Fibroblast of pulmonary artery (primary cell): ENCODE measurements around the gene CENPA.

Experiments used
- DNase-seq: peaks from one replicate; pipeline ENCODE4 v3.0.0-alpha.2; 2010; ENCODE audit warnings: low read depth
- H3K4me3 ChIP-seq: replicated peaks from 2 replicates; pipeline ENCODE4 v1.5.1; 2011; ENCODE audit warnings: low read depth, mild to moderate bottlenecking, control low read depth, low read length, moderate library complexity
- TF ChIP-seq, protein P1 (sequence below): IDR thresholded peaks from 2 replicates; pipeline ENCODE4 v1.5.1; 2011; ENCODE audit warnings: mild to moderate bottlenecking, control low read depth, low read length, inconsistent platforms; ENCODE audit errors: missing control alignments

The CENPA gene

DNA sequence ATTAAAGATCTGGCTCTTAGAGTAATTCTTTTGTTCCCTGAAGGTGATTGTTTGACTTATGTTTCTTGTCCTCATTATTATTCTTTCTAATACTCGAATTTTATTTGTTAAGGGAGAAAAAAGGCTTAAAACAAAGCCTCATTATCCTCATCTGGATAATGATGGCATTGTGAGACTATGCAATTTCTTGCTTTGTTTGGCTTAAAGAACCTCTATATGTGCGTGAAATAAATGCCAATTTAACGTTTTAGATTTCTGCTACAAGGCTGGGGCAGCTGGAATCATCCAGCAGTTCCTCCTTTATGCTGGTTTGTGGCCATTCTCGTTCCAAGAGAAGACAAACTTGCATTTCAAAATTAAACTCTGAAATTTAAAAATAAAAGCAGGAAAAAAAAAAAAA is 57.2 kb downstream of the CENPA start:
- DNase-seq: no peak
- H3K4me3 ChIP-seq: no peak overlapping the region
- TF ChIP-seq, protein P1, sequence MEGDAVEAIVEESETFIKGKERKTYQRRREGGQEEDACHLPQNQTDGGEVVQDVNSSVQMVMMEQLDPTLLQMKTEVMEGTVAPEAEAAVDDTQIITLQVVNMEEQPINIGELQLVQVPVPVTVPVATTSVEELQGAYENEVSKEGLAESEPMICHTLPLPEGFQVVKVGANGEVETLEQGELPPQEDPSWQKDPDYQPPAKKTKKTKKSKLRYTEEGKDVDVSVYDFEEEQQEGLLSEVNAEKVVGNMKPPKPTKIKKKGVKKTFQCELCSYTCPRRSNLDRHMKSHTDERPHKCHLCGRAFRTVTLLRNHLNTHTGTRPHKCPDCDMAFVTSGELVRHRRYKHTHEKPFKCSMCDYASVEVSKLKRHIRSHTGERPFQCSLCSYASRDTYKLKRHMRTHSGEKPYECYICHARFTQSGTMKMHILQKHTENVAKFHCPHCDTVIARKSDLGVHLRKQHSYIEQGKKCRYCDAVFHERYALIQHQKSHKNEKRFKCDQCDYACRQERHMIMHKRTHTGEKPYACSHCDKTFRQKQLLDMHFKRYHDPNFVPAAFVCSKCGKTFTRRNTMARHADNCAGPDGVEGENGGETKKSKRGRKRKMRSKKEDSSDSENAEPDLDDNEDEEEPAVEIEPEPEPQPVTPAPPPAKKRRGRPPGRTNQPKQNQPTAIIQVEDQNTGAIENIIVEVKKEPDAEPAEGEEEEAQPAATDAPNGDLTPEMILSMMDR: no peak
